ENCODE measurements around the gene MYO9A.

The MYO9A gene

DNA sequence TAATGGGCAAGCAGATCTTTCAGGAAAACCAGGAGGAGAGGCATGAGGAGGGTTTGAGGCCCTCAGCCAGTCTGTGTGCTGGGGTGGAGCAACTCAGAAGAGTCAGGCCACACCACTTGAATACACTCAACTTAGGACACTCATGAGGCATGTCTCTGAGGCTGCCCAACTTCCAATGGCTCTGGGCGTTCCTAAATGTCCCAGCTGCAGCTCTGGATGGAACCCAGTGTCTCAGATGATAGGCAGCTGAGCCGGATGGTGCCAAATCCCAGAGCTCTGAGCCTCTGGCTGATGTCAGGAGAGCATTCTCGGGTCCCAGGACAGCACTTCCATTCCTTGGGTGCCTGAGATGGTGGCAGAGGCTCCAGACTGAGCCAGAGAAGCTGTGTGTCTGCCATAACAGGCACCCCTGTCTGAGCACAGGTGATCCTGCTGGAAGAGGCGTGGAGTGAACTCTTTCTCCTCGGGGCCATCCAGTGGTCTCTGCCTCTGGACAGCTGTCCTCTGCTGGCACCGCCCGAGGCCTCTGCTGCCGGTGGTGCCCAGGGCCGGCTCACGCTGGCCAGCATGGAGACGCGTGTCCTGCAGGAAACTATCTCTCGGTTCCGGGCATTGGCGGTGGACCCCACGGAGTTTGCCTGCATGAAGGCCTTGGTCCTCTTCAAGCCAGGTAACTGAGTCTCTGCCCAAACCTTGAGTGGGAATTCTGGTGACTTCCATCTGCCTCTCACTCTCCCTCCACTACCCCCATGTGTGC lies 304.8 kb downstream of the MYO9A start:
- CTCF ChIA-PET = interaction anchor here (1.3 kb wide), 1 partner anchor 343 kb away, joined by 6 read pairs; no protein-coding TSS in a partner anchor
- TF ChIP-seq PBX3 (CRISPR knock-in tag; IDR thresholded peaks at IDR 0.05) (no peak), ZNF10 (tag by site-specific recombination; IDR thresholded peaks at IDR 0.05) (no peak), ZNF654 (tag by site-specific recombination; IDR thresholded peaks at IDR 0.05; ENCODE audit: low read depth) (no peak), ZNF544 (tag by site-specific recombination; IDR thresholded peaks at IDR 0.05) (no peak), SETDB1 (IDR thresholded peaks at IDR 0.05; ENCODE audit: insufficient read length, low read length) (no peak), ZBTB8A (tag by site-specific recombination; IDR thresholded peaks at IDR 0.05) (no peak), ZNF138 (tag by site-specific recombination; IDR thresholded peaks at IDR 0.05; ENCODE audit: borderline replicate concordance) (no peak), RBAK (tag by site-specific recombination; IDR thresholded peaks at IDR 0.05) (no peak), BCL11A (tag by site-specific recombination; IDR thresholded peaks at IDR 0.05; ENCODE audit: low read depth) (no peak), HIC1 (tag by site-specific recombination; IDR thresholded peaks at IDR 0.05) (no peak), ZNF211 (tag by site-specific recombination; IDR thresholded peaks at IDR 0.05; ENCODE audit: low read depth) (no peak), MZF1 (tag by site-specific recombination; IDR thresholded peaks at IDR 0.05; ENCODE audit: borderline replicate concordance) (no peak), GLI2 (tag by site-specific recombination; IDR thresholded peaks at IDR 0.05; ENCODE audit: borderline replicate concordance, low read depth) (no peak), ZNF23 (tag by site-specific recombination; IDR thresholded peaks at IDR 0.05; ENCODE audit: borderline replicate concordance) (no peak), SP7 (tag by site-specific recombination; IDR thresholded peaks at IDR 0.05) (no peak), WT1 (tag by site-specific recombination; IDR thresholded peaks at IDR 0.05) (no peak), OVOL3 (tag by site-specific recombination; IDR thresholded peaks at IDR 0.05) (no peak)
- TF ChIP-seq, protein P1, sequence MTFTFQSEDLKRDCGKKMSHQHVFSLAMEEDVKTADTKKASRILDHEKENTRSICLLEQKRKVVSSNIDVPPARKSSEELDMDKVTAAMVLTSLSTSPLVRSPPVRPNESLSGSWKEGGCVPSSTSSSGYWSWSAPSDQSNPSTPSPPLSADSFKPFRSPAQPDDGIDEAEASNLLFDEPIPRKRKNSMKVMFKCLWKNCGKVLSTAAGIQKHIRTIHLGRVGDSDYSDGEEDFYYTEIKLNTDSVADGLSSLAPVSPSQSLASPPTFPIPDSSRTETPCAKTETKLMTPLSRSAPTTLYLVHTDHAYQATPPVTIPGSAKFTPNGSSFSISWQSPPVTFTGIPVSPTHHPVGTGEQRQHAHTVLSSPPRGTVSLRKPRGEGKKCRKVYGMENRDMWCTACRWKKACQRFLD (tag by site-specific recombination; IDR thresholded peaks at IDR 0.05) = no peak
- Histone ChIP-seq H3K4me1 (ENCODE audit: control insufficient read depth, insufficient read depth, low read length) (no peaks in the 10 kb centered on the region), H3K27ac (ENCODE audit: extremely low read depth, low read depth, low read length) (no peak overlapping the region), H3K4me3 (ENCODE audit: low read depth, low read length) (no peak overlapping the region), H3K36me3 (ENCODE audit: control insufficient read depth in 2 of 2, insufficient read depth in 1 of 2, low read length in 2 of 2) (no peaks in the 10 kb centered on the region), H3K9me3 (ENCODE audit: control insufficient read depth, insufficient read depth, low read depth, low read length) (no peaks in the 10 kb centered on the region)
- POLR2A ChIA-PET = no interaction called here

GRCh38 chr15:71811752-71812735 lies 305.9 kb downstream of the MYO9A start:
- Histone ChIP-seq H3K4me3 (ENCODE audit: low read depth, low read length) (no peak overlapping the region), H3K9me3 (ENCODE audit: control insufficient read depth, insufficient read depth, low read depth, low read length) (no peaks in the 10 kb centered on the region), H3K36me3 (ENCODE audit: control insufficient read depth in 2 of 2, insufficient read depth in 1 of 2, low read length in 2 of 2) (no peaks in the 10 kb centered on the region), H3K4me1 (ENCODE audit: control insufficient read depth, insufficient read depth, low read length) (peaks cover 3% of the 10 kb centered on the region), H3K27ac (ENCODE audit: extremely low read depth, low read depth, low read length) (no peak overlapping the region)
- CTCF ChIA-PET = interaction anchor here (0.6 to 1.3 kb wide), 2 partner anchors 42 to 345 kb away, joined by 3 to 6 read pairs; no protein-coding TSS in a partner anchor
- POLR2A ChIA-PET = no interaction called here
- no peak for TF ChIP-seq ZNF2 (tag by site-specific recombination; IDR thresholded peaks at IDR 0.05)
- TF ChIP-seq SCRT1 (tag by site-specific recombination; IDR thresholded peaks at IDR 0.05; ENCODE audit: borderline replicate concordance) = no peak
- TF ChIP-seq, protein P2, sequence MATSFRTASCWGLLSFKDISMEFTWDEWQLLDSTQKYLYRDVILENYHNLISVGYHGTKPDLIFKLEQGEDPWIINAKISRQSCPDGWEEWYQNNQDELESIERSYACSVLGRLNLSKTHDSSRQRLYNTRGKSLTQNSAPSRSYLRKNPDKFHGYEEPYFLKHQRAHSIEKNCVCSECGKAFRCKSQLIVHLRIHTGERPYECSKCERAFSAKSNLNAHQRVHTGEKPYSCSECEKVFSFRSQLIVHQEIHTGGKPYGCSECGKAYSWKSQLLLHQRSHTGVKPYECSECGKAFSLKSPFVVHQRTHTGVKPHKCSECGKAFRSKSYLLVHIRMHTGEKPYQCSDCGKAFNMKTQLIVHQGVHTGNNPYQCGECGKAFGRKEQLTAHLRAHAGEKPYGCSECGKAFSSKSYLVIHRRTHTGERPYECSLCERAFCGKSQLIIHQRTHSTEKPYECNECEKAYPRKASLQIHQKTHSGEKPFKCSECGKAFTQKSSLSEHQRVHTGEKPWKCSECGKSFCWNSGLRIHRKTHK (tag by site-specific recombination; IDR thresholded peaks at IDR 0.05) = no peak
